Epithelial cell of esophagus (primary cell): ENCODE measurements around the gene SHROOM3.

Experiments
- DNase-seq: peaks from one replicate; pipeline ENCODE4 v3.0.0; 2010; ENCODE audit warnings: low read depth
- H3K4me3 ChIP-seq: 2 replicates; pipeline ENCODE4 v1.5.1; 2011; ENCODE audit warnings: mild to moderate bottlenecking, low read length, control low read depth
- TF ChIP-seq, protein P1 (sequence below): IDR thresholded peaks from 2 replicates; pipeline ENCODE4 v1.5.1; 2011; ENCODE audit warnings: low read depth, mild to moderate bottlenecking, low read length, control low read depth, inconsistent platforms; ENCODE audit not compliant: insufficient read depth; ENCODE audit errors: missing control alignments

SHROOM3 gene

DNA sequence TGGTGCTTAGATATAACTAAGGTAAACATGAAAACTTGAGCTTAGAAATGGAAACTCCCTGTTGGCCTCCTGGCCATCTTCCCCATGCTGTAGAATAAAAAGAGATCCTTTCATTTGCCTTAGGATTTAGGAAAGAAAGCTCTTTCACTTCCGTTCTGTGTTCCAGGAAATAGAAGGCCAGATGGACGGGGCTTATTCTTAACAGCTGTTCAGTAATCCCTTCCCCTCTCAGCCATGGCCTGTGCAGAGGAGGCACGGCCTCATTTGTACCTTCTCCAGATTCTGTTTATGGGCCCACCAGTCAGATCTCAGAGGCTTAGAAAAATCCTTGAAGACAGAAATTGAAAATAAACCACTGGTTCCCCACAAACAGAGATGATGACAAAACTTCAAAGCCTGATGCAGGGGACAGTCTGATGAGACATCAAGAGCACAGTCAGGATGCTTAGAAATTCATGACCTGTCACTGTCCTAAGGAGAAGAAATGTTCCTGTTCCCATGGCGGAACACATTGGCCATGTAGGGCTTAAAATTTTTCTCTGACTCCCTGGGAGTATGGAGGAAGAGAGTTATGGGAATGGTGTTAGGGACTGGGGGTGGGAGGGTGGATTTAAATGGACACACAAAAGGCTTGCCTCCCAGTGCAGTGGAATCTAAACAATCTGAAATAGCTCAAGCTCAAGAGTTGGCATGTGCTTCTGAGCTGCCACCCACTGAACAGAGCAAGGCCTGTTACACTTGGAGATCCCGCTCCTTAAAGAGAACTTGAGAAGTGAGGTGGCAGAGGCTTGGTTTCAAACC, 274.1 kb downstream of the SHROOM3 start:
- no peak overlapping the region for H3K4me3 ChIP-seq
- TF ChIP-seq, protein P1, sequence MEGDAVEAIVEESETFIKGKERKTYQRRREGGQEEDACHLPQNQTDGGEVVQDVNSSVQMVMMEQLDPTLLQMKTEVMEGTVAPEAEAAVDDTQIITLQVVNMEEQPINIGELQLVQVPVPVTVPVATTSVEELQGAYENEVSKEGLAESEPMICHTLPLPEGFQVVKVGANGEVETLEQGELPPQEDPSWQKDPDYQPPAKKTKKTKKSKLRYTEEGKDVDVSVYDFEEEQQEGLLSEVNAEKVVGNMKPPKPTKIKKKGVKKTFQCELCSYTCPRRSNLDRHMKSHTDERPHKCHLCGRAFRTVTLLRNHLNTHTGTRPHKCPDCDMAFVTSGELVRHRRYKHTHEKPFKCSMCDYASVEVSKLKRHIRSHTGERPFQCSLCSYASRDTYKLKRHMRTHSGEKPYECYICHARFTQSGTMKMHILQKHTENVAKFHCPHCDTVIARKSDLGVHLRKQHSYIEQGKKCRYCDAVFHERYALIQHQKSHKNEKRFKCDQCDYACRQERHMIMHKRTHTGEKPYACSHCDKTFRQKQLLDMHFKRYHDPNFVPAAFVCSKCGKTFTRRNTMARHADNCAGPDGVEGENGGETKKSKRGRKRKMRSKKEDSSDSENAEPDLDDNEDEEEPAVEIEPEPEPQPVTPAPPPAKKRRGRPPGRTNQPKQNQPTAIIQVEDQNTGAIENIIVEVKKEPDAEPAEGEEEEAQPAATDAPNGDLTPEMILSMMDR = no peak
- no peak for DNase-seq

DNA sequence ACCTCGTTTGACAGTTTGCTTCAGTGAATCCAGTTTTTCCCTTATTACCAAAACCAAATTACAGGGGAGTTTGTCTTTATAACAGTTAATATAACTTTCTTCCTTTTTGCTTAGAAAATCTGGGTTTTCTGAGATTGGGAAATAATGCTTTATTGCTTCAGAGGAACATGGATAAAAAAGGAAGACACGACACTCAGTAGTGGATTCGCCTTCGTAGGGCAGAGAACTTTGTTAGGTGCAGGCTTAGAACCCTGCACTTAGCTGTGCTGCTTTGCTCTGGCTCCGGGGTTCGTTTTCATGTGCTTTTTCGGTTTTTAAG, 274.7 kb downstream of the SHROOM3 start:
- no peak overlapping the region for H3K4me3 ChIP-seq

DNA sequence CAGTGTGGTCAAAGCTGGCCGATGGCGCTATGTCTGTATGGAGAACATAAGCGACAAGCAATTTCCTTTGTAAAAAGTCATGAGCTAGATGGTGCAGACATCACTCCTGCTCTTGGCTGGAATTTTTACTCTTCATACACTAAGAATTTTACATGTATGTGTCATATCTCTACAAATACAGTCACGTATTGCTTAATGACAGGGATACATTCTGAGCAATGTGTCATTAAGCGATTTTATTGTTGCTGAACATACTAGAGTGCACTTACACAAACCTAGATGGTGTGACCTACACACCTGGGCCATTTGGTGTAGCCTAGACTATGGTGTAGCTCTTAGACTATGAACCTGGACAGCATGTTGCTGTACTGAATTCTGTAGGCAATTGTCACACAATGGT, 277.5 kb downstream of the SHROOM3 start:
- peak; percentile 80 for DNase-seq
- TF ChIP-seq, protein P1 = no peak
- H3K4me3 ChIP-seq = no peak overlapping the region

More for the DNA sequence above, 274.7 kb downstream of the SHROOM3 start:
- no peak for DNase-seq
- TF ChIP-seq, protein P1 = no peak

DNA sequence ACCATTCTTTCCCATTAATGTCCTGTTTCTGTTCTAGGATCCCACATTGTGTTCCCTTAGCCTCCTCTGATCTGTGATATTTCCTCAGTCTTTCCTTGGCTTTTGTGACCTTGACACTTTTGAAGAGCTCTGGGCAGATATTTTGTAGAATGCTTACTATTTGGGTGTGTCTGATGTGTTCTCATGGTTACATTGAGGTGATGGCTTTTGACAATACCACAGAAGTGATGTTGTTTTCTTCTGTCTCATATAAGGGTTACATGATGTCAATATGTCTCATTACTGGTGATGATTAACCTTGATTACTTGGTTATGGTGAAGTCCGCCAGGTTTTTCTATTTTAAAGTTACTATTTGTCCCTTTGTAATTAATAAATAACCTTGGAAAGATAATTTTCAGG, 279.2 kb downstream of the SHROOM3 start:
- no peak overlapping the region for H3K4me3 ChIP-seq
- no peak for DNase-seq
- TF ChIP-seq, protein P1 = no peak

DNA sequence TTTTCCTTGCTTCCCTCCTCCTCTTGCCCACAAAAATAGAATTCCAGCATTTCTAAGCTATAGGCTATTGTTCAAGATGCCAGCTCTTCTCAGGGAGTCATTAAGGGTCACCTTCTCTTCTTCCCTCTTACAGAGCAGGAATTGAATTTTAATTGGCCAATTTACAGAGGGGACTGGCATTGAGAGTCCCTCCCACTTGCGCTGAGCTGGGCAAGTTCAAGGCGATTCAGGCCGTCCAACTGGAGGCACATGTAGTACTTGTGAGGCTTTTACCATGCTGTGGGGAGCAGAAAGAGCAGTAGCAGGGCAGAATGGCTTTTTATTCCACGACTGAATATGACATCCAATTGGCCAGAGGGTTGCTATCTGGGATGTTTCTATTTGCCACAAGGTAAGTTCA, 281.0 kb downstream of the SHROOM3 start:
- TF ChIP-seq, protein P1 = no peak
- no peak for DNase-seq
- H3K4me3 ChIP-seq = no peak overlapping the region

DNA sequence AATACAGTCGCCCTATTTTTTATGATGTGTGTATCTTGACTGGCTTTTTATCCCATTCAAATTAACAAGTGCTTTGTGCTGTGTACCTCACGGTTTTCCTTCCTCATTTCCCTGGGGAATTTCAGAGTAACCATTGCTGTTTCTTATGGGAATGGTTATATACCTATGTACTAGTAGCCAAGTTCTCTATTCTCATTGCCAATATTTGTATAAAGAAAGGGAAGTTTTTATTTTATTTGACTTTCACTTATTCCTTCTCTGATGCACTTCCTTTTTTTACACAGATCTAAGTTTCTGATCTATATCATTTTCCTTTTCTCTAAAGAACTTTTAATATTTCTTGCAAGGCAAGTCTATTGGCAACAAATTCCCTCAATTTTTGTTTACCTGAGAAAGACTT, 281.6 kb downstream of the SHROOM3 start:
- no peak for DNase-seq
- no peak overlapping the region for H3K4me3 ChIP-seq
- TF ChIP-seq, protein P1 = no peak

DNA sequence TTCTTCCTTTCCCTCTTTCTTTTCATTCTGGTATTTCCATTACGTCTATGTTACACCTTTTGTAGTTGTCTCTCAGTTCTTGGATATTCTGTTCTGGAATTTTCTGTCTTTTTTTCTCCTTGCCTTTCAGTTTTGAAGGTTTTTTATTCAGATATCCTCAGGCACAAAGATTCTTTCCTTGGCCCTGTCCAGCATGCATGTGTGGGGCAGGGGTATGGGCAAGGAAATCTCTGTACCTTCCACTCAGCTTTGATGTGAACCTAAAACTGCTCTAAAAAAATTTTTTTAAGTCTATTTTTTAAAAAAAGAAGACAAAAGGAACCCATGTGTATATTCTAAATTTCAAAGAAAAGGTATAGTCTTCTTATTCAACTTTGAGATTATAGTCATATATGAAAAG, 282.4 kb downstream of the SHROOM3 start:
- TF ChIP-seq, protein P1 = no peak
- no peak overlapping the region for H3K4me3 ChIP-seq
- no peak for DNase-seq
